Medulla oblongata (tissue), 1 donor: ENCODE results near the gene POP4.

Source experiments
- DNase-seq: peaks from one replicate; pipeline ENCODE4 v3.0.0-alpha.2; 2015; ENCODE audit errors: extremely low spot score

POP4 gene

GRCh38 chr19:29576761-29577648, 29.1 kb upstream of the POP4 start:
- DNase-seq = no peak

- DNase-seq = no peak
Measured at GRCh38 chr19:29577649-29577963, 28.5 kb upstream of the POP4 start.

GRCh38 chr19:29578349-29578748, 27.7 kb upstream of the POP4 start:
- no peak for DNase-seq

GRCh38 chr19:29579308-29579910, 26.7 kb upstream of the POP4 start:
- no peak for DNase-seq

- DNase-seq = no peak
Measured at GRCh38 chr19:29581398-29581797, 24.7 kb upstream of the POP4 start.

- DNase-seq = no peak
Measured at GRCh38 chr19:29583196-29583999, 22.7 kb upstream of the POP4 start.

GRCh38 chr19:29586401-29586800, 19.7 kb upstream of the POP4 start:
- DNase-seq = no peak

- DNase-seq = no peak
Measured at GRCh38 chr19:29587059-29587458, 19.0 kb upstream of the POP4 start.

- DNase-seq = no peak
Measured at GRCh38 chr19:29587518-29587986, 18.5 kb upstream of the POP4 start.

GRCh38 chr19:29588095-29588494, 18.0 kb upstream of the POP4 start:
- DNase-seq = no peak

GRCh38 chr19:29590278-29590677, 15.8 kb upstream of the POP4 start:
- DNase-seq = no peak

GRCh38 chr19:29591670-29592069, 14.4 kb upstream of the POP4 start:
- no peak for DNase-seq

GRCh38 chr19:29593869-29594268, 12.2 kb upstream of the POP4 start:
- no peak for DNase-seq

- no peak for DNase-seq
Measured at GRCh38 chr19:29596080-29596727, 9.9 kb upstream of the POP4 start.

GRCh38 chr19:29596885-29597525, 9.1 kb upstream of the POP4 start:
- DNase-seq = peak; percentile 28

- DNase-seq = no peak
Measured at GRCh38 chr19:29598036-29598435, 8.0 kb upstream of the POP4 start.

- no peak for DNase-seq
Measured at GRCh38 chr19:29598496-29598895, 7.6 kb upstream of the POP4 start.

GRCh38 chr19:29603308-29603707, 2.8 kb upstream of the POP4 start:
- no peak for DNase-seq

- no peak for DNase-seq
Measured at GRCh38 chr19:29606420-29606747, 301 bp downstream of the POP4 start.

GRCh38 chr19:29609636-29610035, 3.6 kb downstream of the POP4 start:
- DNase-seq = no peak

GRCh38 chr19:29610213-29610573, 4.1 kb downstream of the POP4 start:
- no peak for DNase-seq
